Ovary (tissue), 3 donors: Measurements from ENCODE around the gene PSMB1.

Experiments
- CTCF ChIP-seq, 3 donors: fragments of 450-650 bp in 2 of 3; fragments of 200-600 bp in 1 of 3; IDR thresholded peaks; one replicate each; pipeline versions ENCODE4 v1.5.1 to v1.8.0; 2016 to 2022; ENCODE audit warnings: antibody characterized with exemption in 3 of 3, mild to moderate bottlenecking in 1 of 3
- POLR2A ChIP-seq: fragments of 450-650 bp; IDR thresholded peaks from one replicate; pipeline ENCODE4 v1.6.1; 2017; ENCODE audit warnings: antibody characterized with exemption, mild to moderate bottlenecking, moderate library complexity
- donor health status: DM: no; HTN: no; CAD: no.

- no peak for TF ChIP-seq POLR2A
- TF ChIP-seq CTCF (IDR thresholded peaks at IDR 0.05): no peak
These were observed 43.4 kb downstream of the PSMB1 start for GRCh38 chr6:170509723-170510018.
